Measurements from ENCODE around the gene EID2B.

EID2B gene

GRCh38 chr19:39496063-39496462, 36.6 kb downstream of the EID2B start:
- H3K9ac ChIP-seq (ENCODE audit: low read length), result no peak overlapping the region
- H3K27me3 ChIP-seq (ENCODE audit: control insufficient read depth, insufficient read depth, low read length), result peaks cover 42% of the 10 kb centered on the region
- no peaks in the 10 kb centered on the region for H3K36me3 ChIP-seq (ENCODE audit: control insufficient read depth, low read depth, low read length)
- H3K9me3 ChIP-seq (ENCODE audit: control insufficient read depth, low read depth, low read length), result no peaks in the 10 kb centered on the region
- H3K4me1 ChIP-seq (ENCODE audit: control insufficient read depth, low read depth, low read length), result peaks cover 11% of the 10 kb centered on the region
- H3K27ac ChIP-seq (ENCODE audit: low read length), result no peak overlapping the region
- H3K4me3 ChIP-seq (ENCODE audit: low read length), result no peak overlapping the region

- H3K36me3 ChIP-seq (ENCODE audit: control insufficient read depth, low read depth, low read length), result peaks cover 7% of the 10 kb centered on the region
- no peak overlapping the region for H3K4me3 ChIP-seq (ENCODE audit: low read length)
- peaks cover 28% of the 10 kb centered on the region for H3K27me3 ChIP-seq (ENCODE audit: control insufficient read depth, insufficient read depth, low read length)
- H3K27ac ChIP-seq (ENCODE audit: low read length), result no peak overlapping the region
- H3K4me1 ChIP-seq (ENCODE audit: control insufficient read depth, low read depth, low read length), result peaks cover 11% of the 10 kb centered on the region
- no peak overlapping the region for H3K9ac ChIP-seq (ENCODE audit: low read length)
- no peaks in the 10 kb centered on the region for H3K9me3 ChIP-seq (ENCODE audit: control insufficient read depth, low read depth, low read length)
Observed at GRCh38 chr19:39494661-39495060, 38.0 kb downstream of the EID2B start.

DNA sequence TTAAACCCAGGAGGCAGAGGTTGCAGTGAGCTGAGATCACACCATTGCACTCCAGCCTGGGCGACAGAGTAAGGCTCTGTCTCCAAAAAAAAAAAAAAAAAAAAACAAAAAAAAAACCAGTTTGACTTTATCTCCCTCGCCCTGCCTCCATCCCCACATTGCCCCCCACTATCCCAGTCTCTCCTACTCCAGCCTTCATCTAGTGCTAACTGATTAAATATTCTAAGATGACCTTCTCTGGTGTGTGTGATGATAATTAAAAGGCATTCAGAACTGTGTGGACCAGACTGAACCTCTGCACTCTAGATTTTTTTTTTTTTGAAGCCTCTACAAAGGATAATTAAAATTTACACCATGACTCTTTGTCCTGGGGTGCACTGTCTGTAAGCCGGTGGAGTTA, 39.9 kb downstream of the EID2B start:
- peaks cover 4% of the 10 kb centered on the region for H3K4me1 ChIP-seq (ENCODE audit: control insufficient read depth, low read depth, low read length)
- H3K4me3 ChIP-seq (ENCODE audit: low read length), result no peak overlapping the region
- no peak overlapping the region for H3K27ac ChIP-seq (ENCODE audit: low read length)
- no peaks in the 10 kb centered on the region for H3K9me3 ChIP-seq (ENCODE audit: control insufficient read depth, low read depth, low read length)
- no peak overlapping the region for H3K9ac ChIP-seq (ENCODE audit: low read length)
- H3K36me3 ChIP-seq (ENCODE audit: control insufficient read depth, low read depth, low read length), result peaks cover 26% of the 10 kb centered on the region
- H3K27me3 ChIP-seq (ENCODE audit: control insufficient read depth, insufficient read depth, low read length), result peaks cover 9% of the 10 kb centered on the region

- H3K27ac ChIP-seq (ENCODE audit: low read length), result no peak overlapping the region
- H3K36me3 ChIP-seq (ENCODE audit: control insufficient read depth, low read depth, low read length), result peaks cover 26% of the 10 kb centered on the region
- H3K4me1 ChIP-seq (ENCODE audit: control insufficient read depth, low read depth, low read length), result peaks cover 4% of the 10 kb centered on the region
- no peak overlapping the region for H3K9ac ChIP-seq (ENCODE audit: low read length)
- H3K9me3 ChIP-seq (ENCODE audit: control insufficient read depth, low read depth, low read length), result no peaks in the 10 kb centered on the region
- H3K27me3 ChIP-seq (ENCODE audit: control insufficient read depth, insufficient read depth, low read length), result peaks cover 4% of the 10 kb centered on the region
- no peak overlapping the region for H3K4me3 ChIP-seq (ENCODE audit: low read length)
Observed at GRCh38 chr19:39492225-39492624, 40.4 kb downstream of the EID2B start.

GRCh38 chr19:39489756-39490155, 42.9 kb downstream of the EID2B start:
- H3K9ac ChIP-seq (ENCODE audit: low read length), result no peak overlapping the region
- H3K9me3 ChIP-seq (ENCODE audit: control insufficient read depth, low read depth, low read length), result no peaks in the 10 kb centered on the region
- peaks cover 49% of the 10 kb centered on the region for H3K36me3 ChIP-seq (ENCODE audit: control insufficient read depth, low read depth, low read length)
- H3K4me1 ChIP-seq (ENCODE audit: control insufficient read depth, low read depth, low read length), result peaks cover 4% of the 10 kb centered on the region
- no peaks in the 10 kb centered on the region for H3K27me3 ChIP-seq (ENCODE audit: control insufficient read depth, insufficient read depth, low read length)
- H3K4me3 ChIP-seq (ENCODE audit: low read length), result no peak overlapping the region
- H3K27ac ChIP-seq (ENCODE audit: low read length), result no peak overlapping the region

- Histone ChIP-seq H3K9ac (ENCODE audit: low read length) (no peak overlapping the region), H3K9me3 (ENCODE audit: control insufficient read depth, low read depth, low read length) (no peaks in the 10 kb centered on the region), H3K36me3 (ENCODE audit: control insufficient read depth, low read depth, low read length) (peaks cover 38% of the 10 kb centered on the region)
Observed at GRCh38 chr19:39483141-39483540, 49.5 kb downstream of the EID2B start.

GRCh38 chr19:39481676-39482075, 51.0 kb downstream of the EID2B start:
- Histone ChIP-seq H3K9me3 (ENCODE audit: control insufficient read depth, low read depth, low read length) (no peaks in the 10 kb centered on the region), H3K9ac (ENCODE audit: low read length) (peak overlapping the region; percentile 99), H3K27ac (ENCODE audit: low read length) (peak overlapping the region; percentile 91), H3K4me3 (ENCODE audit: low read length) (peak overlapping the region; percentile 90), H3K4me1 (ENCODE audit: control insufficient read depth, low read depth, low read length) (peaks cover 6% of the 10 kb centered on the region), H3K27me3 (ENCODE audit: control insufficient read depth, insufficient read depth, low read length) (no peaks in the 10 kb centered on the region), H3K36me3 (ENCODE audit: control insufficient read depth, low read depth, low read length) (peaks cover 29% of the 10 kb centered on the region)

More at GRCh38 chr19:39483141-39483540, 49.5 kb downstream of the EID2B start:
- Histone ChIP-seq H3K4me3 (ENCODE audit: low read length) (no peak overlapping the region), H3K27me3 (ENCODE audit: control insufficient read depth, insufficient read depth, low read length) (no peaks in the 10 kb centered on the region), H3K27ac (ENCODE audit: low read length) (no peak overlapping the region), H3K4me1 (ENCODE audit: control insufficient read depth, low read depth, low read length) (peaks cover 6% of the 10 kb centered on the region)

- peaks cover 6% of the 10 kb centered on the region for H3K4me1 ChIP-seq (ENCODE audit: control insufficient read depth, low read depth, low read length)
- no peaks in the 10 kb centered on the region for H3K9me3 ChIP-seq (ENCODE audit: control insufficient read depth, low read depth, low read length)
- peak overlapping the region; percentile 90 for H3K4me3 ChIP-seq (ENCODE audit: low read length)
- no peaks in the 10 kb centered on the region for H3K27me3 ChIP-seq (ENCODE audit: control insufficient read depth, insufficient read depth, low read length)
- H3K27ac ChIP-seq (ENCODE audit: low read length), result peak overlapping the region; percentile 91
- H3K36me3 ChIP-seq (ENCODE audit: control insufficient read depth, low read depth, low read length), result peaks cover 28% of the 10 kb centered on the region
- peak overlapping the region; percentile 99 for H3K9ac ChIP-seq (ENCODE audit: low read length)
Observed at GRCh38 chr19:39481229-39481545, 51.5 kb downstream of the EID2B start.
